Fibroblast of skin of right biceps (primary cell): ENCODE data around the gene DDN.
A peak's percentile ranks its signal among the peaks of the same experiment; 100 is the strongest.

ENCODE experiments used
- DNase-seq: peaks from one replicate; pipeline ENCODE4 v3.0.0-alpha.2; 2013

The DDN gene

GRCh38 chr12:49030714-49031572 is 31.8 kb upstream of the DDN start:
- DNase-seq = no peak

- no peak for DNase-seq
Observed at GRCh38 chr12:49030119-49030518, 30.9 kb upstream of the DDN start.

GRCh38 chr12:49028666-49029275 is 29.6 kb upstream of the DDN start:
- DNase-seq = no peak

- DNase-seq = no peak
Observed at GRCh38 chr12:49027846-49028555, 28.8 kb upstream of the DDN start.

- DNase-seq = no peak
Observed at GRCh38 chr12:49026678-49027480, 27.7 kb upstream of the DDN start.

GRCh38 chr12:49026101-49026500 is 26.9 kb upstream of the DDN start:
- no peak for DNase-seq

- DNase-seq = no peak
Observed at GRCh38 chr12:49025463-49025862, 26.3 kb upstream of the DDN start.

- no peak for DNase-seq
Observed at GRCh38 chr12:49024543-49024942, 25.4 kb upstream of the DDN start.

- DNase-seq = no peak
Observed at GRCh38 chr12:49023812-49024211, 24.6 kb upstream of the DDN start.

GRCh38 chr12:49022558-49023178 is 23.5 kb upstream of the DDN start:
- DNase-seq = no peak

- no peak for DNase-seq
Observed at GRCh38 chr12:49021292-49021915, 22.2 kb upstream of the DDN start.

GRCh38 chr12:49020441-49020840 is 21.3 kb upstream of the DDN start:
- DNase-seq = no peak

GRCh38 chr12:49019443-49020324 is 20.5 kb upstream of the DDN start:
- peak; percentile 61 for DNase-seq

GRCh38 chr12:49019120-49019430 is 19.9 kb upstream of the DDN start:
- no peak for DNase-seq

- peak; percentile 98 for DNase-seq
Observed at GRCh38 chr12:49018261-49019119, 19.3 kb upstream of the DDN start, which contains the start of gene PRKAG1. Gene PRKAG1, minus strand, starts transcription at chr12:49018776. Its CDS starts 36 bp downstream, at chr12:49018740.

GRCh38 chr12:49017891-49018260 is 18.7 kb upstream of the DDN start:
- peak; percentile 44 for DNase-seq

- DNase-seq = no peak
Observed at GRCh38 chr12:49015196-49015595, 16.0 kb upstream of the DDN start.

GRCh38 chr12:49014547-49014946 is 15.4 kb upstream of the DDN start:
- peak; percentile 31 for DNase-seq

GRCh38 chr12:49013428-49013827 is 14.3 kb upstream of the DDN start:
- no peak for DNase-seq

GRCh38 chr12:49012739-49013138 is 13.6 kb upstream of the DDN start:
- DNase-seq = no peak
